ENCODE results near the gene RPL22.
"Not testable (repeated sequence)": the region's sequence is repeated elsewhere in the genome, so short reads cannot be mapped to it uniquely, and the experiment has no call there.

Gene RPL22

DNA sequence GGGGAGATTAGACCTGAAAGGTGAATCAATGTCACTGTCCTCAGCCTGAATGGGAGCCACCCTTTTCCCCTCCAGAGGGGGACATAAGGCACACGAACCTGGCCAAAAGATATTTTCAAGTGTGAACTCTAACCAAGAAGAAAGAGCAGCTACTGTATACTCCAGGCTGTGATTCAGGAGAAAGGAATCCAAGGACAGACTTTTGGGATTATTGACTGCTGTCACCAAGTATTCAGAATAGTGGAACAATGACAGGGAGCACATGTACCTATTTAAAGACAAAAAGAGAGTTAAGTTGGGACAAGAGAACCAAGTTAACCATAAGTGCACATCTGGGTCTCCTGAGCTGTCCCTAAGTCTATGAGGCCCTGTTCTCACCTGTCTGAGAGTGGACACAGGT lies 34.0 kb upstream of the RPL22 start:
- TF ChIP-seq, protein P1, sequence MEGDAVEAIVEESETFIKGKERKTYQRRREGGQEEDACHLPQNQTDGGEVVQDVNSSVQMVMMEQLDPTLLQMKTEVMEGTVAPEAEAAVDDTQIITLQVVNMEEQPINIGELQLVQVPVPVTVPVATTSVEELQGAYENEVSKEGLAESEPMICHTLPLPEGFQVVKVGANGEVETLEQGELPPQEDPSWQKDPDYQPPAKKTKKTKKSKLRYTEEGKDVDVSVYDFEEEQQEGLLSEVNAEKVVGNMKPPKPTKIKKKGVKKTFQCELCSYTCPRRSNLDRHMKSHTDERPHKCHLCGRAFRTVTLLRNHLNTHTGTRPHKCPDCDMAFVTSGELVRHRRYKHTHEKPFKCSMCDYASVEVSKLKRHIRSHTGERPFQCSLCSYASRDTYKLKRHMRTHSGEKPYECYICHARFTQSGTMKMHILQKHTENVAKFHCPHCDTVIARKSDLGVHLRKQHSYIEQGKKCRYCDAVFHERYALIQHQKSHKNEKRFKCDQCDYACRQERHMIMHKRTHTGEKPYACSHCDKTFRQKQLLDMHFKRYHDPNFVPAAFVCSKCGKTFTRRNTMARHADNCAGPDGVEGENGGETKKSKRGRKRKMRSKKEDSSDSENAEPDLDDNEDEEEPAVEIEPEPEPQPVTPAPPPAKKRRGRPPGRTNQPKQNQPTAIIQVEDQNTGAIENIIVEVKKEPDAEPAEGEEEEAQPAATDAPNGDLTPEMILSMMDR (IDR thresholded peaks at IDR 0.05; ENCODE audit: extremely low read depth, insufficient read depth, missing control alignments): no peak
- no peak for DNase-seq (ENCODE audit: low spot score)
- in situ Hi-C loops (cut with MboI; ENCODE audit: low pct_unique_long_range_greater_than_20kb, low sequenced_read_pairs, unreplicated experiment): no loop called here

DNA sequence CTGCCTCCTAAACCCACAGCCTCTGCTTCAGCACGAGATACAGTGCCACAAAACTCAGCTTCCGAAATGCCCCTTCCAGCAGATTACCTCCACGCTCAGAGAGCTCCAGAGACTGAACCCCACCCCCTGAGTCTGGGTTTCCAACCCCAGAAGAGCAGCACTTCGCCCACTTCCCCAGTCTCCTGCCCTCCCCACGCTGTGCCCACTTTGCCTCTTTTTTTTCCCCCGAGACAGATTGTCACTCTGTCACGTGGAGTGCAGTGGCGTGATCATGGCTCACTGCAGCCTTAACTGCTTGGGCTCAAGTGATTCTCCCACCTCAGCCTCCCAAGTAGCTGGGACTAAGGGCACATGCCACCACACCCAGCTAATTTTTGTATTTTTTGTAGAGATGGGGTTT lies 26.3 kb upstream of the RPL22 start:
- in situ Hi-C loops (cut with MboI; ENCODE audit: low pct_unique_long_range_greater_than_20kb, low sequenced_read_pairs, unreplicated experiment): no loop called here
- TF ChIP-seq, protein P1 (IDR thresholded peaks at IDR 0.05; ENCODE audit: extremely low read depth, insufficient read depth, missing control alignments): no peak
- no peak for DNase-seq (ENCODE audit: low spot score)

DNA sequence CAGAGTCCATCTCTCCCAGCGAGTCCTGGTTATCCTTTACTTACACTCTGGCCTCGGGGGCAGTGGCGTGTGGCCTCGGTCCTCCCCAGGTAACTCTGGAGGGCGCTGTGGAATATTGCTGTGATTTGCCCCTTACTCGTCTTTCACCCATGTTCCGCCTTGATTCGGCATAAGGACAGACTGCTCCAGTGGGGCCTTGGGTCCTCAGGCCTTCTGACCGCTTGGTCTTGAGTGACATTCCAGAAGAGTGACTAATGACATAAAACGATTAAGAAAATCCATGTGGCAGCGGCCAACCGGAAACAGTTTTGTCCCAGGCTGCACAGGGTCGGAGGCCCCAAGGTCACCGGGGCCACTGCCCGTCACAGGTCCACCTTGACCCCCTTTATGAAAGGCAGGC lies 25.3 kb upstream of the RPL22 start:
- in situ Hi-C loops (cut with MboI; ENCODE audit: low pct_unique_long_range_greater_than_20kb, low sequenced_read_pairs, unreplicated experiment): no loop called here
- DNase-seq (ENCODE audit: low spot score): no peak
- TF ChIP-seq, protein P1 (IDR thresholded peaks at IDR 0.05; ENCODE audit: extremely low read depth, insufficient read depth, missing control alignments): no peak

DNA sequence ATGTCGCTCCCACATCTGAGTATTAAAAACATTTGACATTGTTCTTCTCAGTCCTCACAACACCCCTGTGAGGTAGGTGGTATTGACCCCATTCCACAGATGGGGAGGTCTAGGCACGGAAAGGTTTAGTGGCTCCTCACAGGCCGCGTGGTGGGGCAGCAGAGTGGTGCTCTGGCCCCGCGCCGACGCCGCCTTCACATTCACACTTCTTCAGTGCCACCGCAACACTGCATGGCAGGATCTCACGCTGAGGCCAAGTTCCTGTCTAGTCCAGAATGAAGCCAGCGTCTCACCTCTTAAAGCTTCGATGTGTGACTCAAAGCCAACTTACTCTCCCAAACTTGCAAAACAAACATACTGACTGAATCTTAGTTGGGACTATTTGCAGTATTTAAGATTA lies 24.2 kb upstream of the RPL22 start:
- no peak for DNase-seq (ENCODE audit: low spot score)
- TF ChIP-seq, protein P1 (IDR thresholded peaks at IDR 0.05; ENCODE audit: extremely low read depth, insufficient read depth, missing control alignments): no peak
- in situ Hi-C loops (cut with MboI; ENCODE audit: low pct_unique_long_range_greater_than_20kb, low sequenced_read_pairs, unreplicated experiment): no loop called here

DNA sequence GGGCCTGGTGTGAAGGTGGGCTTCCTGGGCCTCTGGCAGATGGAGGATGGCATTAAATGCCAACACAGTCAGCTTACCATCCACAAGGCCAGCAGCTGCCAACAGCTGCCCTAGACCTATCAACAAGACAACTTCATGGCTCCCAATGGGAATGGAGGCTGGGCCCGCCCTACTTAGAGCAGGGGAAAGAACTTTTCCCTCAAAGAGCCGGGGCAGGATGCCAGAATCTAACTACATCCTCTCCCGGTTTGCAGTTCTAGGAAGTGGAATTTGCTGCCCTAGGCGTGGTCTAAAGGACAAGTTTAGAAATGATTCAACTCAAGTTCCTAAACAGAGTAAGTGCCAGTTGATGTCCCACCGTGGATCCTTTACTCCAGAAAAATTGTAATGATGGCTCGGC lies 23.2 kb upstream of the RPL22 start:
- TF ChIP-seq, protein P1 (IDR thresholded peaks at IDR 0.05; ENCODE audit: extremely low read depth, insufficient read depth, missing control alignments): no peak
- in situ Hi-C loops (cut with MboI; ENCODE audit: low pct_unique_long_range_greater_than_20kb, low sequenced_read_pairs, unreplicated experiment): no loop called here
- DNase-seq (ENCODE audit: low spot score): no peak

DNA sequence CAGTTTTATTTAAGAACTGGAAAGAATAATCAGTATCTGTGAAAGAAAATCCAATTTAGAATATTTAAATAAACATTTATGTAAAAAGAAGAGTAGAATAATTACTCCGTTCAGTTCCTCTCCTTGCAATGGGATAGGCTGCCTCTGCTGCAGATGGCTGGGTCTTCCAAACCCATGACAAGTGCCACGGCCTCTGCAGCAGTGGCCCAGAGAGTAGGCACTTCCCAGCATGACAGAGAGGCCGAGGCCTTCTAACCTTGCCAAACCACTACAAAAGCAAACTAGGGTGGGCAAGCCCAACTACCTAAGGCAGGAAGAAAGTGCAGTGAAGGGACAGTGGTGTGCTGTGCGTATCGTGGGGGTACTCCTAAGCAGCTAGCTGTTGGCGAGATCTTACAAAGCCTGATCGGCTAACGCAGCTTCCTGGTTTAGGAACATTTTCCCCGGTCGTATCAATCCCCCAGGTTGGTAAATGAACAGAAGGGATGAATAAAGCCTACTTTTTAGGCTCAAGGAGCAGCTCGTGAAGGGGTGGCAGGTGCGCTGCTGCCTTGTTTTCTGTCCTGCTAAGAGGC lies 21.9 kb upstream of the RPL22 start:
- no peak for DNase-seq (ENCODE audit: low spot score)
- in situ Hi-C loops (cut with MboI; ENCODE audit: low pct_unique_long_range_greater_than_20kb, low sequenced_read_pairs, unreplicated experiment): no loop called here
- TF ChIP-seq, protein P1 (IDR thresholded peaks at IDR 0.05; ENCODE audit: extremely low read depth, insufficient read depth, missing control alignments): no peak

DNA sequence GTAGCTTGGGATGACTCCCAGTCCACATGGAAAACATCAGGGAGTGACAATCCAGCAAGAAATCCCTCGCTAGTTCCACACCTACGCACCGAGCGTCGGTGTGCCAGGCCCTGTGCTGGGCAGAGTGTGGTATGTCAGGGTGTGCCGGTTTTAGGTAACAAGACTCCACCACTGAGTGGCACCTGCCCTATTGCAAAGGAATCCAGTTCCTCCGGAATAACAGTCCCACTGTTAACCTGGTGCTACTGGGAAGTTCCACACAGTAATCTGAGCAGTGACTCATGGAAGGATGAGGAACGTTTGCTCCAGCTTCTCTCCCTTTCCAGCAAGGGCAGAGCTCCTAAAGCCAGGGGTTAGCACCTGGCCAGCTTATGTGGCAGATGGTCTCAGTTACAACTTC lies 20.8 kb upstream of the RPL22 start:
- TF ChIP-seq, protein P1 (IDR thresholded peaks at IDR 0.05; ENCODE audit: extremely low read depth, insufficient read depth, missing control alignments): no peak
- DNase-seq (ENCODE audit: low spot score): no peak

DNA sequence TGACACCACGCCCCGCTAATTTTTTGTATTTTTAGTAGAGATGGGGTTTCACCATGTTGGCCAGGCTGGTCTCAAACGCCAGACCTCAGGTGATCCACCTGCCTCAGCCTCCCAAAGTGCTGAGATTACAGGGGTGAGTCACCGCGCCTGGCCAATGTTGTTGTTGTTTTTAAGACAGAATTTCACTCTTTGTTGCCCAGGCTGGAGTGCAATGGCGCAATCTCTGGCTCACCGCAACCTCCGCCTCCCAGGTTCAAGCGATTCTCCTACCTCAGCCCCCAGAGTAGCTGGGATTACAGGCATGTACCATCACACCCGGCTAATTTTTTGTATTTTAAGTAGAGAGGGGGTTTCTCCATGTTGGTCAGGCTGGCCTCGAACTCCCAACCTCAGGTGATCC lies 20.2 kb upstream of the RPL22 start:
- in situ Hi-C loops (cut with MboI; ENCODE audit: low pct_unique_long_range_greater_than_20kb, low sequenced_read_pairs, unreplicated experiment); DNase-seq (ENCODE audit: low spot score): not testable (repeated sequence)

More for the DNA sequence above, 20.8 kb upstream of the RPL22 start:
- in situ Hi-C loops (cut with MboI; ENCODE audit: low pct_unique_long_range_greater_than_20kb, low sequenced_read_pairs, unreplicated experiment): no loop called here

Data from GM13977 (cell line).